Measurements from ENCODE around the gene PPM1K. TPM values are rescaled to one million over a fixed set of nuclear protein-coding genes. Genes with fewer than 3 reads are reported as not detected.

Gene PPM1K
- total RNA-seq, 1 experiment from 2014 or later: 10.4 TPM

GRCh38 chr4:88240297-88240714 lies 44.1 kb downstream of the PPM1K start:
- Mint-ChIP-seq H3K27me3 (ENCODE audit: low read depth) (no peaks in the 10 kb centered on the region; the same call in 1 of the 2 replicates), H3K27ac (no peak overlapping the region), H3K4me3 (no peak overlapping the region), H3K4me1 (peaks cover 0 to 2% of the 10 kb centered on the region in 2 experiments; a peak in 1 of 4 replicates), H3K36me3 (ENCODE audit: insufficient read depth in 1 of 3, low read depth in 3 of 3) (no peaks in the 10 kb centered on the region), H3K9me3 (no peaks in the 10 kb centered on the region; a peak in 1 of 5 replicates)
- Histone ChIP-seq H3T11ph (ENCODE audit: low read length) (no peak overlapping the region), H4K8ac (replicated peaks; ENCODE audit: insufficient read length, low read depth, low read length) (no peak overlapping the region), H3K14ac (ENCODE audit: insufficient read depth, low read length) (no peak overlapping the region), H3K18ac (ENCODE audit: insufficient read length, low read depth, low read length) (no peak overlapping the region), H3K79me2 (ENCODE audit: insufficient read depth, low read length) (no peaks in the 10 kb centered on the region; the same call in 1 of the 2 replicates), H2BK120ac (ENCODE audit: low read depth, low read length, poor library complexity, severe bottlenecking) (no peak overlapping the region), H3K79me1 (ENCODE audit: insufficient read depth, low read depth, low read length, poor library complexity, severe bottlenecking) (no peaks in the 10 kb centered on the region), H3K56ac (ENCODE audit: insufficient read length, low read depth, low read length) (no peak overlapping the region), H3K23ac (ENCODE audit: insufficient read length, low read depth, low read length) (no peak overlapping the region), H3K23me2 (ENCODE audit: insufficient read length, low read depth, low read length, poor library complexity, severe bottlenecking) (no peaks in the 10 kb centered on the region), H4K20me1 (ENCODE audit: control insufficient read depth, insufficient read depth, insufficient read length) (no peaks in the 10 kb centered on the region), H3K27ac (ENCODE audit: insufficient read length, low read depth, low read length) (no peak overlapping the region), H3K4me1 (ENCODE audit: insufficient read depth, low read length) (no peaks in the 10 kb centered on the region), H4K91ac (ENCODE audit: insufficient read length, low read depth, low read length) (no peak overlapping the region), H2AFZ (ENCODE audit: low read length) (no peak overlapping the region), H2BK12ac (ENCODE audit: insufficient read length, low read depth, low read length) (no peak overlapping the region), H3K27me3 (ENCODE audit: insufficient read depth, low read length) (no peaks in the 10 kb centered on the region), H2BK20ac (ENCODE audit: low read depth, low read length, poor library complexity, severe bottlenecking) (no peak overlapping the region), H3K4ac (ENCODE audit: low read depth, low read length) (no peak overlapping the region), H2BK15ac (ENCODE audit: low read depth, low read length) (no peak overlapping the region), H3K4me2 (ENCODE audit: insufficient read depth, insufficient read length, low read length) (no peak overlapping the region), H4K5ac (ENCODE audit: insufficient read length, low read depth, low read length) (no peak overlapping the region), H3K9me3 (ENCODE audit: control insufficient read depth, low read depth, low read length) (no peaks in the 10 kb centered on the region), H2BK5ac (ENCODE audit: insufficient read length, low read length) (no peak overlapping the region), H2AK5ac (ENCODE audit: insufficient read length, low read length) (no peak overlapping the region), H3K9ac (ENCODE audit: extremely low read depth, insufficient read length, low read length) (no peak overlapping the region)
- no CpG with 5 or more reads among the region's 1 CpG for WGBS (ENCODE audit: extremely low coverage, insufficient read length, low lambda C conversion rate)
- DNase-seq: no peak
- TF ChIP-seq CTCF (conservative IDR thresholded peaks at IDR 0.05): no peak

All from H9 (cell line).